ENCODE data around the gene IFRD2. TPM values are rescaled to one million over a fixed set of nuclear protein-coding genes. Genes with fewer than 3 reads are reported as not detected.
A peak's percentile ranks its signal among the peaks of the same experiment; 100 is the strongest.

Gene IFRD2
- total and polyA plus RNA-seq, 2 experiments from 2014 or later: 41.4 to 71.6 TPM

- WGBS (ENCODE audit: low lambda C conversion rate, missing lambda C conversion rate): 91% methylated on average over 20 of the region's 20 CpGs
- Histone ChIP-seq H3K27me3 (no peaks in the 10 kb centered on the region), H3K4me1 (ENCODE audit: insufficient read depth) (peaks cover 18% of the 10 kb centered on the region), H4K20me1 (ENCODE audit: insufficient read depth, poor library complexity, severe bottlenecking) (peaks cover 3% of the 10 kb centered on the region), H3K4me3 (no peak overlapping the region), H3K4me2 (no peak overlapping the region), H3K9me3 (ENCODE audit: low read depth) (no peaks in the 10 kb centered on the region), H3K27ac (no peak overlapping the region), H2AFZ (no peak overlapping the region), H3K9me2 (replicated peaks; ENCODE audit: insufficient read depth) (no peaks in the 10 kb centered on the region), H3K36me3 (replicated peaks; ENCODE audit: insufficient read depth, low read depth) (no peaks in the 10 kb centered on the region), H3K79me2 (peaks cover 17% of the 10 kb centered on the region)
- TF ChIP-seq EZH2 (IDR thresholded peaks at IDR 0.05; ENCODE audit: borderline replicate concordance) (no peak), CTCF (IDR thresholded peaks at IDR 0.05; ENCODE audit: poor library complexity) (peak; percentile 42)
- DNase-seq (ENCODE audit: low spot score): no peak
These were observed 35.0 kb downstream of the IFRD2 start for GRCh38 chr3:50256978-50257890.

- Histone ChIP-seq H3K36me3 (replicated peaks; ENCODE audit: insufficient read depth, low read depth) (no peaks in the 10 kb centered on the region), H3K4me1 (ENCODE audit: insufficient read depth) (peaks cover 6% of the 10 kb centered on the region), H4K20me1 (ENCODE audit: insufficient read depth, poor library complexity, severe bottlenecking) (peaks cover 22% of the 10 kb centered on the region), H3K79me2 (peaks cover 24% of the 10 kb centered on the region), H3K9me3 (ENCODE audit: low read depth) (no peaks in the 10 kb centered on the region), H3K4me3 (no peak overlapping the region), H3K4me2 (no peak overlapping the region), H3K9me2 (replicated peaks; ENCODE audit: insufficient read depth) (no peaks in the 10 kb centered on the region), H2AFZ (no peak overlapping the region), H3K27ac (no peak overlapping the region), H3K27me3 (no peaks in the 10 kb centered on the region)
- 98% methylated on average over 9 of the region's 9 CpGs for WGBS (ENCODE audit: low lambda C conversion rate, missing lambda C conversion rate)
- no peak for DNase-seq (ENCODE audit: low spot score)
- TF ChIP-seq CTCF (IDR thresholded peaks at IDR 0.05; ENCODE audit: poor library complexity) (no peak), EZH2phosphoT487 (IDR thresholded peaks at IDR 0.05; ENCODE audit: low read depth, severe bottlenecking, unreplicated experiment) (no peak), EZH2 (IDR thresholded peaks at IDR 0.05; ENCODE audit: borderline replicate concordance) (no peak)
These were observed 37.0 kb downstream of the IFRD2 start for GRCh38 chr3:50255251-50255615.

GRCh38 chr3:50254577-50255250 is 37.5 kb downstream of the IFRD2 start:
- Histone ChIP-seq H3K9me2 (replicated peaks; ENCODE audit: insufficient read depth) (no peaks in the 10 kb centered on the region), H3K4me3 (no peak overlapping the region), H3K79me2 (peaks cover 30% of the 10 kb centered on the region), H3K4me1 (ENCODE audit: insufficient read depth) (peaks cover 4% of the 10 kb centered on the region), H3K4me2 (no peak overlapping the region), H3K27ac (no peak overlapping the region), H4K20me1 (ENCODE audit: insufficient read depth, poor library complexity, severe bottlenecking) (peaks cover 27% of the 10 kb centered on the region), H2AFZ (no peak overlapping the region), H3K9me3 (ENCODE audit: low read depth) (no peaks in the 10 kb centered on the region), H3K27me3 (no peaks in the 10 kb centered on the region), H3K36me3 (replicated peaks; ENCODE audit: insufficient read depth, low read depth) (no peaks in the 10 kb centered on the region)
- TF ChIP-seq EZH2phosphoT487 (IDR thresholded peaks at IDR 0.05; ENCODE audit: low read depth, severe bottlenecking, unreplicated experiment) (no peak), EZH2 (IDR thresholded peaks at IDR 0.05; ENCODE audit: borderline replicate concordance) (no peak), CTCF (IDR thresholded peaks at IDR 0.05; ENCODE audit: poor library complexity) (no peak)
- 98% methylated on average over 8 of the region's 8 CpGs for WGBS (ENCODE audit: low lambda C conversion rate, missing lambda C conversion rate)
- no peak for DNase-seq (ENCODE audit: low spot score)
